IMR-90 (cell line): ENCODE measurements around the gene LCA5L. TPM values are rescaled to one million over a fixed set of nuclear protein-coding genes. Genes with fewer than 3 reads are reported as not detected.

Experiments used
- ATAC-seq: fragments of 200-7000 bp; cut with Tn5 transposase; 2 replicates; pipeline ENCODE4 v1.9.1; 2020; ENCODE audit warnings: low read depth, mild to moderate bottlenecking, moderate library complexity
- BruUV-seq: library from RNA; stranded (reverse); fragments of 400-500 nt; replicated peaks from 2 replicates; lab custom pipeline; 2021; lab: Mats Ljungman, UMichigan
- CTCF ChIA-PET: fragments of 300-600 bp; formaldehyde crosslinking; extraction: SDS; loops from one replicate; lab custom pipeline; 2021; ENCODE audit warnings: antibody characterized with exemption; lab: Yijun Ruan, JAX
- POLR2A ChIA-PET: fragments of 300-600 bp; sonication (Branson Sonifier 250); formaldehyde crosslinking; loops from one replicate; lab custom pipeline; 2022; ENCODE audit warnings: antibody characterized with exemption; ENCODE audit not compliant: unreplicated experiment; lab: Charles Lee
- DNase-seq: peaks from one replicate; pipeline ENCODE4 v3.0.0; 2013
- H2AFZ ChIP-seq: replicated peaks from 2 replicates; pipeline ENCODE3; 2013; ENCODE audit warnings: low read length, mild to moderate bottlenecking; ENCODE audit not compliant: poor library complexity
- H2AK5ac ChIP-seq: 2 replicates; pipeline ENCODE4 v1.6.1; 2013; ENCODE audit warnings: low read depth, low read length, inconsistent platforms
- H2AK9ac ChIP-seq: replicated peaks from 2 replicates; pipeline ENCODE3; 2013; ENCODE audit warnings: mild to moderate bottlenecking, low read depth, low read length, moderate library complexity; ENCODE audit not compliant: poor library complexity
- H2BK120ac ChIP-seq: 2 replicates; pipeline ENCODE4 v1.6.1; 2013; ENCODE audit warnings: low read depth, low read length, inconsistent platforms
- H2BK15ac ChIP-seq: 3 replicates; pipeline ENCODE4 v1.6.1; 2013; ENCODE audit warnings: low read depth, low read length, inconsistent platforms
- H2BK20ac ChIP-seq: 2 replicates; pipeline ENCODE4 v1.6.1; 2013; ENCODE audit warnings: low read depth, mild to moderate bottlenecking, inconsistent platforms, low read length, moderate library complexity
- H2BK5ac ChIP-seq: 2 replicates; pipeline ENCODE4 v1.6.1; 2013; ENCODE audit warnings: mild to moderate bottlenecking, low read depth, low read length, inconsistent platforms; ENCODE audit not compliant: poor library complexity, severe bottlenecking
- H3K14ac ChIP-seq: replicated peaks from 2 replicates; pipeline ENCODE4 v1.6.1; 2013; ENCODE audit warnings: low read depth, low read length, inconsistent platforms
- H3K18ac ChIP-seq: 2 replicates; pipeline ENCODE4 v1.6.1; 2013; ENCODE audit warnings: low read depth, low read length, control low read depth
- H3K23ac ChIP-seq: 2 replicates; pipeline ENCODE4 v1.6.1; 2013; ENCODE audit warnings: low read depth, low read length, inconsistent platforms
- H3K27ac ChIP-seq: 2 replicates; pipeline ENCODE4 v1.5.1; 2013; ENCODE audit warnings: mild to moderate bottlenecking, control low read depth, low read length; ENCODE audit not compliant: insufficient read depth
- H3K27me3 ChIP-seq: 2 replicates; pipeline ENCODE4 v1.6.1; 2013; ENCODE audit warnings: low read length; ENCODE audit not compliant: control insufficient read depth, insufficient read depth
- H3K36me3 ChIP-seq: 2 replicates; pipeline ENCODE4 v1.6.1; 2013; ENCODE audit warnings: low read length, mixed read lengths; ENCODE audit not compliant: control insufficient read depth, insufficient read depth
- H3K4ac ChIP-seq: 2 replicates; pipeline ENCODE4 v1.6.1; 2013; ENCODE audit warnings: low read depth, low read length, inconsistent platforms
- H3K4me1 ChIP-seq: 2 replicates; pipeline ENCODE4 v1.6.1; 2013; ENCODE audit warnings: low read length, mixed read lengths; ENCODE audit not compliant: control insufficient read depth, insufficient read depth
- H3K4me2 ChIP-seq: 2 replicates; pipeline ENCODE4 v1.6.1; 2013; ENCODE audit warnings: low read depth, mild to moderate bottlenecking, control low read depth, low read length, moderate library complexity
- H3K4me3 ChIP-seq: 2 replicates; pipeline ENCODE4 v1.5.1; 2013; ENCODE audit warnings: low read depth, mild to moderate bottlenecking, control low read depth, low read length, moderate library complexity; ENCODE audit not compliant: insufficient read depth
- H3K56ac ChIP-seq: 2 replicates; pipeline ENCODE4 v1.6.1; 2013; ENCODE audit warnings: low read length, inconsistent platforms; ENCODE audit not compliant: insufficient read depth; ENCODE audit errors: extremely low read depth
- H3K79me1 ChIP-seq, 2 experiments: 2 replicates each; pipeline ENCODE4 v1.6.1; 2013; ENCODE audit warnings: low read length in 2 of 2, inconsistent platforms in 1 of 2, low read depth in 1 of 2
- H3K9ac ChIP-seq: 2 replicates; pipeline ENCODE4 v1.6.1; 2013; ENCODE audit warnings: low read depth, low read length, control low read depth
- H3K9me1 ChIP-seq: 2 replicates; pipeline ENCODE4 v1.6.1; 2013; ENCODE audit warnings: low read length, inconsistent platforms; ENCODE audit not compliant: insufficient read depth
- H3K9me3 ChIP-seq: 2 replicates; pipeline ENCODE4 v1.6.1; 2013; ENCODE audit warnings: low read length; ENCODE audit not compliant: control insufficient read depth, insufficient read depth
- H4K20me1 ChIP-seq: 2 replicates; pipeline ENCODE4 v1.6.1; 2013; ENCODE audit warnings: low read length, inconsistent platforms; ENCODE audit not compliant: insufficient read depth
- H4K5ac ChIP-seq: 2 replicates; pipeline ENCODE4 v1.6.1; 2013; ENCODE audit warnings: mild to moderate bottlenecking, low read depth, low read length, control low read depth
- H4K8ac ChIP-seq, 2 experiments: 2 replicates each; pipeline ENCODE4 v1.6.1; 2013; ENCODE audit warnings: low read depth in 2 of 2, low read length in 2 of 2, control low read depth in 1 of 2, inconsistent platforms in 1 of 2
- H4K91ac ChIP-seq: 2 replicates; pipeline ENCODE4 v1.6.1; 2013; ENCODE audit warnings: low read depth, low read length, inconsistent platforms; ENCODE audit not compliant: insufficient read depth
- BHLHE40 ChIP-seq: fragments of 150-350 bp; IDR thresholded peaks from 2 replicates; pipeline ENCODE4 v1.6.1; 2016; ENCODE audit warnings: mild to moderate bottlenecking, low read depth, low read length
- CEBPB ChIP-seq: IDR thresholded peaks from 2 replicates; pipeline ENCODE4 v1.6.1; 2012; ENCODE audit warnings: low read depth, low read length, improper control_type of control experiment
- FOS ChIP-seq: fragments of 150-350 bp; IDR thresholded peaks from 2 replicates; pipeline ENCODE4 v1.6.1; 2016; ENCODE audit warnings: low read depth, low read length
- MAFK ChIP-seq: IDR thresholded peaks from 2 replicates; pipeline ENCODE4 v1.6.1; 2012; ENCODE audit warnings: low read depth, low read length, improper control_type of control experiment
- MXI1 ChIP-seq: IDR thresholded peaks from 2 replicates; pipeline ENCODE4 v1.6.1; 2012; ENCODE audit warnings: low read depth, mild to moderate bottlenecking, low read length, moderate library complexity, borderline replicate concordance
- NFE2L2 ChIP-seq: fragments of 150-350 bp; IDR thresholded peaks from 2 replicates; pipeline ENCODE4 v1.6.1; 2016; ENCODE audit warnings: low read depth, mild to moderate bottlenecking, low read length
- POLR2A ChIP-seq: IDR thresholded peaks from 2 replicates; pipeline ENCODE4 v1.6.1; 2012; ENCODE audit warnings: mild to moderate bottlenecking, low read depth, low read length
- RCOR1 ChIP-seq: IDR thresholded peaks from 2 replicates; pipeline ENCODE4 v1.6.1; 2012; ENCODE audit warnings: mild to moderate bottlenecking, low read length, improper control_type of control experiment; ENCODE audit not compliant: insufficient replicate concordance
- RFX5 ChIP-seq: IDR thresholded peaks from 2 replicates; pipeline ENCODE4 v1.8.0; 2012; ENCODE audit warnings: low read depth, mild to moderate bottlenecking, low read length, moderate library complexity
- SMC3 ChIP-seq: fragments of 150-350 bp; IDR thresholded peaks from 2 replicates; pipeline ENCODE4 v1.6.1; 2016; ENCODE audit warnings: low read depth, mild to moderate bottlenecking, antibody characterized with exemption, low read length, moderate library complexity
- WGBS, 2 experiments: methylation state at CpG; one replicate each; pipeline versions ENCODE4 v1.1.5 to v1.1.7; 2013; ENCODE audit warnings: missing lambda C conversion rate in 2 of 2; ENCODE audit not compliant: insufficient read length in 1 of 2; ENCODE audit errors: extremely low coverage in 2 of 2; 5-methylcytosine and 5-hydroxymethylcytosine counted together
- dilution Hi-C: fragments of 300-500 bp; cut with HindIII; formaldehyde crosslinking; loops from one replicate; pipeline ENCODE4 v1.14.3; 2018; ENCODE audit warnings: low sequenced_read_pairs; ENCODE audit not compliant: unreplicated experiment
- in situ Hi-C: fragments of 300-500 bp; cut with MboI; formaldehyde crosslinking; loops from 3 replicates; pipeline ENCODE4 v1.14.3; 2019; ENCODE audit warnings: low sequenced_read_pairs, inconsistent platforms, mixed read lengths
- intact Hi-C: fragments of 100-400 bp; cut with micrococcal nuclease; formaldehyde crosslinking; loops from 2 replicates; pipeline ENCODE4 v1.10.0; 2022
- polyA plus RNA-seq, 3 experiments: library from polyadenylated mRNA; depleted of rRNA; stranded (reverse); fragments of >200 nt; gene quantifications; 2 replicates each; pipeline ENCODE4 v1.2.3, GENCODE V29; 2012; ENCODE audit warnings: low replicate concordance in 1 of 3
- total RNA-seq: library from RNA; depleted of rRNA; stranded (reverse); fragments of >200 nt; gene quantifications from 2 replicates; pipeline ENCODE4 v1.2.3, GENCODE V29; 2012
- TF ChIP-seq, protein P1 (sequence below): fragments of 150-350 bp; IDR thresholded peaks from 2 replicates; pipeline ENCODE4 v1.6.1; 2016; ENCODE audit warnings: low read depth, mild to moderate bottlenecking, low read length, moderate library complexity, borderline replicate concordance
- TF ChIP-seq, protein P2 (sequence below): conservative IDR thresholded peaks from 2 replicates; pipeline ENCODE4 v1.5.1; 2012; ENCODE audit warnings: mild to moderate bottlenecking, low read depth, low read length, improper control_type of control experiment

The LCA5L gene
- total and polyA plus RNA-seq, 2 of the 4 experiments (the other 2 are of a cell fraction): 0.18 to 0.26 TPM

- Histone ChIP-seq H4K8ac (no peak overlapping the region), H3K23ac (no peak overlapping the region), H3K27me3 (peaks cover 2% of the 10 kb centered on the region), H3K4ac (no peak overlapping the region), H3K14ac (no peak overlapping the region), H4K20me1 (no peaks in the 10 kb centered on the region), H3K4me2 (no peak overlapping the region), H3K9me3 (no peaks in the 10 kb centered on the region), H3K56ac (no peak overlapping the region), H3K9me1 (0 out of 2 replicates have a peak, but pooled peaks cover 3% of the 10 kb centered on the region), H3K27ac (no peak overlapping the region), H3K36me3 (no peaks in the 10 kb centered on the region), H2BK120ac (no peak overlapping the region), H3K9ac (no peak overlapping the region), H3K18ac (no peak overlapping the region), H3K79me1 (no peaks in the 10 kb centered on the region), H2BK15ac (no peak overlapping the region), H2AK9ac (no peak overlapping the region), H2BK20ac (no peak overlapping the region), H3K4me3 (no peak overlapping the region), H2AFZ (no peak overlapping the region), H2BK5ac (no peak overlapping the region), H4K5ac (no peak overlapping the region), H4K91ac (no peak overlapping the region), H3K4me1 (no peaks in the 10 kb centered on the region; the same call in none of the 2 replicates), H2AK5ac (no peak overlapping the region)
- no peak for TF ChIP-seq BHLHE40
- no peak for TF ChIP-seq FOS
- TF ChIP-seq CEBPB: no peak
- no peak for TF ChIP-seq POLR2A
- TF ChIP-seq, protein P1, sequence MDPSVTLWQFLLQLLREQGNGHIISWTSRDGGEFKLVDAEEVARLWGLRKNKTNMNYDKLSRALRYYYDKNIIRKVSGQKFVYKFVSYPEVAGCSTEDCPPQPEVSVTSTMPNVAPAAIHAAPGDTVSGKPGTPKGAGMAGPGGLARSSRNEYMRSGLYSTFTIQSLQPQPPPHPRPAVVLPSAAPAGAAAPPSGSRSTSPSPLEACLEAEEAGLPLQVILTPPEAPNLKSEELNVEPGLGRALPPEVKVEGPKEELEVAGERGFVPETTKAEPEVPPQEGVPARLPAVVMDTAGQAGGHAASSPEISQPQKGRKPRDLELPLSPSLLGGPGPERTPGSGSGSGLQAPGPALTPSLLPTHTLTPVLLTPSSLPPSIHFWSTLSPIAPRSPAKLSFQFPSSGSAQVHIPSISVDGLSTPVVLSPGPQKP: no peak
- no peak for TF ChIP-seq RCOR1
- TF ChIP-seq, protein P2, sequence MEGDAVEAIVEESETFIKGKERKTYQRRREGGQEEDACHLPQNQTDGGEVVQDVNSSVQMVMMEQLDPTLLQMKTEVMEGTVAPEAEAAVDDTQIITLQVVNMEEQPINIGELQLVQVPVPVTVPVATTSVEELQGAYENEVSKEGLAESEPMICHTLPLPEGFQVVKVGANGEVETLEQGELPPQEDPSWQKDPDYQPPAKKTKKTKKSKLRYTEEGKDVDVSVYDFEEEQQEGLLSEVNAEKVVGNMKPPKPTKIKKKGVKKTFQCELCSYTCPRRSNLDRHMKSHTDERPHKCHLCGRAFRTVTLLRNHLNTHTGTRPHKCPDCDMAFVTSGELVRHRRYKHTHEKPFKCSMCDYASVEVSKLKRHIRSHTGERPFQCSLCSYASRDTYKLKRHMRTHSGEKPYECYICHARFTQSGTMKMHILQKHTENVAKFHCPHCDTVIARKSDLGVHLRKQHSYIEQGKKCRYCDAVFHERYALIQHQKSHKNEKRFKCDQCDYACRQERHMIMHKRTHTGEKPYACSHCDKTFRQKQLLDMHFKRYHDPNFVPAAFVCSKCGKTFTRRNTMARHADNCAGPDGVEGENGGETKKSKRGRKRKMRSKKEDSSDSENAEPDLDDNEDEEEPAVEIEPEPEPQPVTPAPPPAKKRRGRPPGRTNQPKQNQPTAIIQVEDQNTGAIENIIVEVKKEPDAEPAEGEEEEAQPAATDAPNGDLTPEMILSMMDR: no peak
- TF ChIP-seq MXI1: no peak
- no peak for TF ChIP-seq RFX5
- TF ChIP-seq MAFK: no peak
- TF ChIP-seq SMC3: no peak
- TF ChIP-seq NFE2L2: no peak
- no CpG with 5 or more reads among the region's 6 CpGs for WGBS, 2 experiments
- no peak for DNase-seq
- dilution Hi-C loops: no loop called here
- ChIA-PET POLR2A (no interaction called here), CTCF (no interaction called here)
- intact Hi-C loops: no loop called here
- no peak for ATAC-seq
- BruUV-seq: no TSS peak
- in situ Hi-C loops: no loop called here
Measured at GRCh38 chr21:39454949-39455668, 9.5 kb upstream of the LCA5L start.
